DMS 273 (cell line): ENCODE measurements around the gene NR3C2.

Experiments used
- DNase-seq: peaks from one replicate; lab custom pipeline; 2025; ENCODE audit not compliant: unreplicated experiment; lab: John Stamatoyannopoulos, UW

NR3C2 gene

DNA sequence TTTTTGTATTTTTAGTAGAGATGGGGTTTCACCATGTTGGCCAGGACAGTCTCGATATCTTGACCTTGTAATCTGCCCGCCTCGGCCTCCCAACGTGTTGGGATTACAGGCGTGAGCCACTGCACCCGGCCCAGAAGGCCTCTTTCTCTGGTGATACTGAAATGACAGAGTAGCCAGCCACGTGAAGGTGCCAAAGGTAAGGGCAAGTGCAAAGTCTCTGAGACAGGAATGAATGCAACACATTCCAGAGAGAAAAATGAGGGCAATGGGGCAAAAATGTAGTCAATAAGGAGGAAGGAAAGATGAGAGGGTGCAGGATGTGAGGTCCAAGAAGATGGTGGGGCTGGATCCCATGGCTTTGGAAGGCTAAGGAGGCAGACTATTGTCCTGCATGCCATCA is 176.0 kb downstream of the NR3C2 start:
- no peak for DNase-seq

DNA sequence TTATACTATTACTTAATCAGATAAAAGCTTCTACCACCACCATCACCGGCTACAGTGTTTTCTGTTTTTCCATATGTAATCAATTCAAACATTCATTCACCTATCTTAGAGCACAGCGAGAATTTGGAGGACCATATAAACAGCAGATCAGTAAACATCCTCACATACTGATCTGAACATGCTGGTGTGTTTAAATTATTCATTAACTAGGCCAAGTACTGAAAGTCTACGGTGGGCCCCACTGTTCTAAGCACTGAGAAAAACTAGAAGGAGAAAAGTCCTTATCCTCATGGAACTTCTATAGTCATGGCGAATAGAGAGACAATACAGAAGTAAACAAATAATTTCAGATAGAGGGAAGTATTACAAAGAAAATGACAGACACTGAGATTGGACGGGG is 176.6 kb downstream of the NR3C2 start:
- DNase-seq = no peak

DNA sequence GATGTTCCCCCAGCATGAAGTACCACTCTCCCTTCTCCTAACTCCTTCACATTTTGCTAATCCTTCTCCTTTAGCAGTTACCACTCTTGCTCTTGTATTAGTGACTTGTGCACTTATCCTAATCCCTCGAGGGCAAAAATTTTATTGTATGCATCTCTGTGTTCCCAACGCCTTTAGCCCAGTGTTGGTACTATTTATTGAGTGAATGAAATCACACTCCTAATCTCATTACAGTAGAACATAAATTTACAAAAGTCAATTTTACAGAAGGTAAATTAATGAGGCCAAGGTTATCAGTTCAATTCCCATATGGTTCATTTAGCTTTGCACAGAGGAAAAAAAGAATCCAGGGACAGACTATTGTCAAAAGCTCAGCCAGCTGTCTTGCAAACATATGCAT is 178.4 kb downstream of the NR3C2 start:
- no peak for DNase-seq

DNA sequence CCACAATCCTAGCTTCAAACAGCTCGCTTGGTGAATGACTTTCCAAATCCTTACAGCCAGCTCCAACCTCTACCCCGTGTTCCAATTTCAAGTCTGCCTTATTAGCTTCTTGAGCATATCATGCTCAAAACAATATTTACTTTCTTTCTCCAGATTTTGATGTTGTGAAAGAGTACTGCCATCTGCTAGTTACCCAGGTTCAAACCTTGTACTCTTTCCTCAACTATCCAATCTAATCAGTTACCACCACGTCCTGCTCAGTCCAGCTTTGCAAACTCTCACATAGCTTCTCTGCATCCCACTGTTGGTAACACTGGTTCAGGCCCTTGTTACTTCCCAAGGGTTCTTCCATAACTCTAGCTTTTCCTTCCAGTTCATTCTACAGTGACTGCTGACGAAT is 179.1 kb downstream of the NR3C2 start:
- DNase-seq = no peak

DNA sequence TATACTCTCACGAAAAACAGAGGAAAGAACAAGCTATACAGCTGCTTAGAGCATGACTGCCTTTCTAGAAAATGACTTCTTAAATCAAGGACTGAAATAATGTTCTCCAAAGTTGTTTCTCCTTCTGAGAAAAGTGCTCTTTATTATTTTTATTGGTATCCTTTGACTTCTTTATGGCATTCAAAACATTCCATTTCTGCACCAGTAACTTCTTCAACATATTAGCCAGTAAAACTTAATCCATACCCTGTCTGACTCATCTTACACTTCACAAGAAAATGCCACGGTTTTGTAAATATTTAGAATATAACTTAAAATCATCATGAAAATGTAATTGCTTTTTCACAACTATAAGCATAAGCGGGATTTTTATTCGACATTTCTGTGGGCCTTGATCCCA is 180.4 kb downstream of the NR3C2 start:
- no peak for DNase-seq

DNA sequence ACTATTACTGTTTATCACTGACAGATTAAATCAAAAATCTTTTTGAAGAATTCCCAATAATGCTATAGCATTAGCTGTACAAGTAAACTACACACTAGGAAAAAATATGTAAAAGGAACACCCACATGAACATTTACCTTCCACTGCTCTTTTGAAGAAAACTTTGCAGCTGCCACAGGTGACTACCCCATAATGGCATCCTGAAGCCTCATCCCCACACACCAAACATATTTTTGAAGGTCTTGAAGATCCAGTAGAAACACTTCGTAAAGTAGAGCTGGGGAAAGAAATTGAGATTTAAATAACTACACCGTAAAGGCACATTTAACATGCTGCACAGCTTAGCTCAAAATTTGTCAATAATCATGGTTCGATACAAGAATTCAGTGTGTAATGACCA is 182.4 kb downstream of the NR3C2 start:
- DNase-seq = no peak

DNA sequence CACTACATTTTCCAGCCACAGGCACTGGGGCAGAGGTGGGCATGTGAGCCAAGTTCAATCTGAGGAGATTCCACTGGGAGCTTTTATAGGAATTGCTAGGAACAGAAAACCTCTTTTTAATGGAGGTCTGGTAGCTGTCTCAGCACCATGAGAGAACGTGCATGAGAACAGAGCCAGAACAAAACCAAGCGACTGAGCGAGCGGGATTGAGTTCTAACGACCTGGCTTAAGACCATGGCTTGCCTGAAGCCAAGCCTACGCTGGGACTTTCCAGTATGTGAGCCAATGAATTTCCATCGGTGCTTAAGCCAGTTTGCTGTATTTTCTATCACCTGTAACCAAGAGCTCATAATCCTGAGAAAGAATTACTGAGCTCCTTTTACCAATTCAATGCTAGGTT is 183.7 kb downstream of the NR3C2 start:
- no peak for DNase-seq

DNA sequence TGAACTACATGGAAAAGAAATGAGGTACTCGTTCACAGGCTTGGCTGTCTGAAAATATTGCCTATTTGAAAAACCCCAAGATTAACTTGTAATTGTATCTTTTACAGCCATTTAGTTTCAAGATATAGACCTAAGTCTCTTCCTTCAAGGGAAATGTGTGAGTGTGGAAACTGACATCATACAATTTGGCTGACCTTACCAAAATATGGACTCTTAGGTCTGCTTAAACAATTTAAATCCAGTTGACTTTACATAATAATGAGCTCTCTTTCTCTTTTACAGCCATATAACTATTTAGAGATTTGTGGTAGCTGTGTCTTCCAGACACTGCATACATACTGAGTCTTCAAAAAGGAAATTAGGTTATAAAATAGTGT is 186.9 kb downstream of the NR3C2 start:
- DNase-seq = no peak

DNA sequence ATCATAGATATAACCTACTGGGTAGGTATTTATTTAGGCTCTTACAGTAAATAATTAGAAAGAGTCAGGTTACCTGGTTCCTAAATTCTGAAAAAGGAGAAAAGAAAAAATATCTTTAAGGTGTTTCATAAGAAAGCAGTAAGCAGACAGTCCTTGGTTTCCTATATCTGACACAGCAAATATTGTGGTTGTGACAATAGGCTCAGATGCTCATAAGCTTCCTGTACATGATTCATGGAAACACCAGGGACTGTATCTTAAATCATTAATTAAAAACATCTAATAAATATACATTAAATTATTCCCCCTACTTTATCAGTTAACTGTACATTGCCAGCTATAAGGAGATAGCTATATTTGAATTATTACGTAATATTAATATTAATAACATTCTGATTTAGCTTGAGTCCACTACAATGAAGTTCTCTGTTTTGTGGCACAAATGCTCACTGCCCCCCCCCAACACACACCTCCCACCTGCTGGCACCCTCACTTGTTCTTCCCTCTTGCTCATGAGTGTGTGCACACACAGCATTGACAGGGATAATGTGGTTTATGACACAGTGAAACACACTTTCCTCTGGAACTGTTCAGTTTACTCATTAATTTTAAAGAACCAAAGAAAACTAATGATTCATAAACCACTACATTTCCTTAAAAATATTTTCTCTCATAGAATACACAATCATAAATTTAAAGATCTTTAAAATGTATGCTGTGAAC is 187.4 kb downstream of the NR3C2 start:
- DNase-seq = no peak

DNA sequence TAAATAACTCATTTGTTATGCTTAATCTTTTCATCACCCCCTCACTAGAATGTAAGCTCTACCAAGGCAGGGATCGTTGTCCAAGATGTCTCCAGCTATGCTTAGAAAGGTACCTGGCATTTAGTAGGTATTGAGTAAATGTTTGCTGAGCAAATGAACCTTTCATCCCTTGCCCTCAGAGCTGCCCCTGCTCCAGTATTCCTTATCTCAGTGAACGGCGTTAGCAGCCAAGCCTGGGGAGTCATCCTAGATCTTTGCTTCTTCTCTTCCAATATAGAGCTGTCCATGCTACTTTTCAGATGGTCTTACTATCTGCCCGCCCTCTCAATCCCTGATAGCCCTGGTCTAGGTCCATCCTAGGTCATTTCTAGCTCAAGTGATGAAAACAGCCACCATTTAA is 188.4 kb downstream of the NR3C2 start:
- DNase-seq = no peak

DNA sequence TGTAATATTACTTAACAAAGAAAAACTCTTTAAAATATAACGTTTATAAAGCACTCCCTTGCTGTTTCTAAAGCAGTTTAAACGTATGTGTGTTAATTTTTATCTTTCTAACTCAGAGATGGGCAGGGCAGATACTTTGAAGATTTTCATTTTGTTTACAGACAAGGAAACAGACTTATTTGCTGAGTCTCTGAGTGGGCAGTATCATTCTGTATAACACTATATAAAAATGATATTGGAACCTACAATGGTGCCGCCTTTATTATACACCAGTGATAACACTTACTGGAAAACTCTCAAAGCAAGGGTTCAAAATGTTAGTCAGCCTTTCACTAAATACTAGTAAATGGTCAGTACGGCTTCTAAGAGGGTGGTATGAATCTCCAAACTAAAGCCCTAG is 193.4 kb downstream of the NR3C2 start:
- no peak for DNase-seq

DNA sequence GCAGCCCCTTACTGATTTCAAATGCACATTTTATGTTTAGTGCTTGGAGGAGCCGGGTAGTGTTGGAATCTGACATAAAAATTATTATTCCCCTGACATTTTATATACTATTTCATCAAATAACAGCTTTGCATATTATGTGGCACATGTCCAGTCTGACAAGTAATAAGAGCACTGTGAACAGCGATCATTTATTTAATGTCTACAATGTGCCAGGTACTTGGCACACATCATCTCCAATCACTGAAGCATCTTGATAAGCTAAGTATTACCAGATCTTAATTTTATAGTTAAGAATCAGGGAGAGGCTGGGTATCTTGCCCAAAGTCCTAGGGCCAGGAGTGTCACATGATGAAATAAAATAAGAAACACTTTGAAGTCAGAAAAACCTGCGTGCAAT is 197.2 kb downstream of the NR3C2 start:
- DNase-seq = no peak

DNA sequence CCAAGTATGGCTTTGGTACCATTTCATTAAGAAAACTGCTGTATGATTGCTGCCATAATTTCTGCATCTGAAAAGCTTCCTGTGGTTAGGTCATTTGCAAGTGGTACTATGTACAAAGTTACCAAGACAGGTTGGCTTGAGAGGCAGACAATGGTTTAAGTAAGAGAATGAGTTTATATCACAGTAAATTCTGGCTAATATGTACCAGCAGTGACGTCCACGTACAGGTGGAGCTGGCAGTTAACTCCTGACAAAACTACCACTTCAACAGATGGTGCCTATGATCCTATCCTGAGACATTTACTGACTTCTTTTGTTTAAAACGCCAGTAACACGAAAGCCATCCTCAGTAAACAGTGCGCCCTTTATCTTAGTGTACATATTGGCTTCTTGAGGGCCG is 198.4 kb downstream of the NR3C2 start:
- DNase-seq = no peak

DNA sequence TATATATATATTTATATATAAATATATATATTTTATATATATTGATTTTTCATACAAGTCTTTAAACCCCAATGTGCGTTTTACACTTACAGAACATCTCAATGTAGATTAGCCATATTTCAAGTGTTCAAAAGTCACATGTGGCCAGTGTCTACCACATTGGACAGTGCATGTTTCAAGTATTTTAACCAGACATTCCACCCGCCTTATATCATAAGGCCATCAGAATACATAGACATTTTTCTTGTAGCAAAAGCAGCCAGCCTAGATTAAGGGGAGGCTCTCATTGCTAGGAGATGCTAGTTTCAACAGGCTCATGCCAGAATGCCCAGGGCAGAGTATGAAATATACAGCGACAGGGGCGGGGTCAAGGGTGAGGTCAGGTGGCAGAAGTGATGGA is 202.0 kb downstream of the NR3C2 start:
- DNase-seq = no peak

DNA sequence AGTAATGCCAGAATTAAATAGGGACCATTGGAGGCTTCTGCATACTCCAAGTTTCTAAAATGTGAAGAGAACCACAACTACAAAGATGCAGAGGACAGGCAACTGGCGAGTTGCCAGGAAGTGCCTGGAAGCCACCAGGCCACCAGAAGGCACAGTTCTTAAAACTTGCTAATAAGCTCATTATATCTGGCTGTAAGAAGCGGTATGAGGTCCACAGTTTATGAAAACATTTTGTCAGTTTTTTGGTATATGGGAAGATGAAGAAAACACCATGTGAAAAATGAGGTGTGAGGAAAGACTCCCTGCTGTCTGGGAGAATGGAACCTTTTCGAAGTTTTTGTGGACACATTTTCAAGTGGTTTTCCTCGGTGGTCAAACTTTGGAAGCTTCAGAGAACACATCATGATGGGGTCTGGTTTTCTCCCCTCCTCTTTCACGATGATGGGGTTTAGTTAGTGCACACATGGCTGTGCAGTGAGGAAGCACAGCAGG is 202.7 kb downstream of the NR3C2 start:
- DNase-seq = peak; percentile 33

DNA sequence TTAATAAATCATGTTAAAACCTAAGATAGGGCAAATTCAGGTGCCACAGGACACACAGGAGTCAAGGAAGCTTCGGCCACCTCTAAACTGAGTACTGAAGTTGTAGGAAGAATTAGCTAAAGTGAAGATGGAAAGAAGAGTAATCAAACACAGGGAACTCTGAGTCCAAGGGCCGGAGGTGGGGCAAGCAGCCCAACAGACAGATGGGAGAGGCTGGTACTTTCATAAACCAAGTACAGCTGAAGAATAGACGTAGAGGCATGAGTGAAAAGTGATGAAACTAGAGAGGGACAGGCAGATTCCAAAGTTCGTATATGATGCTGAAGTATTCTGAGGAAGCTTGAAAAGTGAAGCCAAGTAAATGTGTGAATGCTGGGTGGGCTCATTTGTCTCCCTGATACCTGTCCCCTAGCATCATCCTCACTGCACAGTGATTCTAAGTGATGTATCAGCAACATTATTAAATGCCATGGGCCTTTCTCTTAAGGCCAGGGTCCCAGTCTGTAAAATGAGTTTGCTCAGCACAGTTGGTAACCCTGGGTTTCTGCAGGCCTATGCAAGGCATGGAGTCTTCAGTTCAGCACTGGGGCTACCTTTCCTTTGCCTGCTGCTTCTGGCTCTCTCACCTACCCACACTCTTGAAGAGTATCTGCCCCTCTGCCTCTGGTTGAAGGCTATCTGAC is 203.3 kb downstream of the NR3C2 start:
- peak; percentile 10 for DNase-seq

DNA sequence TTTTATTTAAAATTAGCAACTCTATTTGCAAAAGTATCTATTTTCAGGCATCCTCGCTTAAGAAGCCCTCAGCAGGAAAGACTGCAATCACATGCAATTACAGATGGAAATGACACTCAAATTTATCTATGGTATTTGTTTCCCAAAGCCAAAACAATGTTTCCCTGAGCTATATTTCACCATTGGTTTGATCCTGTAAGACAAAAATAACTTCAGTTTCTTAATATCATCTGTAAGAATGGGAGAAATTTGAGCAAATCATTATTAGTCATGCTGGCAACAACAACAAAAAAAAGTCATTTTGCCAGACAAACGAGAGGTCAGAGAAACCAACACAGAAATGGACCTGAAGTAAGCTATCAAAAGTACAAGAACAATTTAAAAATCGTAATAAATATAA is 204.1 kb downstream of the NR3C2 start:
- DNase-seq = no peak

DNA sequence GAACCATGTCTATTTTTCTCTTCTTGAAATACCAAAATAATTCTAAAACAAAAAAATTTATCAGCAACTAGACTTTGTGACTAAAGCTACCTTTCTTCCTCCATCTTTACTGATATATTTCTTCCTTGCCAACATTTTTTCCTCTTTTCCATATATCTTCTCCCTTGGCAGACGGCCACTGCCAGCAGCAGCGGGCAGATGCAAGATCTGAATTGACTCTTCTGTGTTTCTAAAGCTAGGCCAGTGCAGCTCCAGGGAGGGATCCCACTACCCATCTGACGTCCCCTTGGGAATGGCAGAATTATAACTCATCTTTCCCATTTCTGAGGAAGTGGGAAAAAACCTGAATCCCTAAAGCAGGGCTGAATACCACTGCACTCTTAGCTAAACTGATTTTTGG is 206.4 kb downstream of the NR3C2 start:
- DNase-seq = no peak

DNA sequence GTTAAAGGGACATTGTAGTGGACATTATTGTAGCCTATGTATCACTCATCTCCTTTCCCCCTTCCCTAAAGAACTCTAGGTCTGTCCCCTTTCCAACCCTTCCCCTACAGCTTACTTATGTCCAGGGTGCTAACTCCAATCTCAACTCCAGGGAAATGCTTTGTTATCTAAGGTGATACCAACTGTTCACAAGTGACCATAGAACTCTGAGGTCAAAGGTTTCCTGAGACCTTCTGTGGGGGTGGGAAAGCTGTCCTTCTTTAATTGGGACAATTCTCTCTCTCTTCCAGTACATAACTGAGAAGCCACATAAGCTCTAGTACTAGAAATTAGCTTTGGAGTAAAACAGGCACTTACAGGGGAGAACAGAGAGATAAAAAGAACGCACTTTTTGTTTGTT is 212.4 kb downstream of the NR3C2 start:
- DNase-seq = no peak

DNA sequence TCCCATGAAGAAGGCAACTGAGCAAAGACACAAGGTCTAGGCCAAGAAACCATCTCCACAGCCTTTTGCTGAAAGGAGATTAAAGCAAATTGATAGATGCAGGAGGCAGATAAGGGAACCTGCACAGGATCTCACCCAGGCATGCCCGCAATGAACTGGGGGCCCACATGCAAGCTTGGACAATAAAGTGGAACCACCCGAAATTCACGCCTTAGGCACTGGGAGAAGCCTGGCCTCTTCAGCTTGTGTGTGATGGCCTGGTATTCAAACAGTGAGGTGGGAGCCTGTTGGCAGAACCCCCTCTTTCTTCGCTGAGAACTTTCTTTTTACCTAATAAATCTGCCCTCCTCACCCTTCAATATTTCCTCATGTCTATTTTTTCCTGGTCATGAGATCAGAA is 213.2 kb downstream of the NR3C2 start:
- DNase-seq = no peak

DNA sequence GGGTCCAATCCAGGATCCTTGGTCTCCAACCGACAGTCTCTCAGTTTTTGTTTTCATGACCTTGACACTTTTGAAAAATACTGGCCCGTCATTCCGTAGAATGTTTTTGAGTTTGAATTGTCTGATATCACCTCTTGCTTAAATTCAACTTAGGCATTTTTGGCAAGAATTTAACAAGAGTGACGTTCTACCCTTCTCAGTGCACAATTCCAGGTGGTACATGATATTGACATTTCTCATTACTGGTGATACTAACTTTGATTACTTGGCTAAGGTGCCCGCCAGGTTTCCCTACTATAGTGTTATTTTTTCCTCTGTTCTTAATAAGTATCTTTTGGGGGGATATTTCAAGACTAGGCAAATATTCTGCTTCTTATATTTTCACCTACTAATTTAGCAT is 215.1 kb downstream of the NR3C2 start:
- DNase-seq = no peak

DNA sequence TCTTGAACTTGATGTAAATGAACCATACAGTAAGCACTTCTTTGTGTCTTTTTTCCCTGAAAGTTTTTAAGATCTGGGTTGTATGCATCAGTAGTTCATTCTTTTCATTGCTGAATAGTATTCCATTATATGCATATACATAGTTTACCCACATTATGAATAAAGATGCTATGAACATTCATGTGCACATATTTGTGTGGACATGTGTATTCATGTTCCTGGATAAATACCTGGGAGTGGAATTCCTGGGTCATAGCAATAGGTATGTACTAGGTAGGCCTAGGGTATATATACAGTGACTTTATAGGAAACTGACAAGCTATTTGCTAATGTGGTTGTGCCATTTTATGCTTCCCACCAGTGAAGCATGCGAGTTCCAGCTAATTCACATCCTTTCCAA is 215.9 kb downstream of the NR3C2 start:
- no peak for DNase-seq

DNA sequence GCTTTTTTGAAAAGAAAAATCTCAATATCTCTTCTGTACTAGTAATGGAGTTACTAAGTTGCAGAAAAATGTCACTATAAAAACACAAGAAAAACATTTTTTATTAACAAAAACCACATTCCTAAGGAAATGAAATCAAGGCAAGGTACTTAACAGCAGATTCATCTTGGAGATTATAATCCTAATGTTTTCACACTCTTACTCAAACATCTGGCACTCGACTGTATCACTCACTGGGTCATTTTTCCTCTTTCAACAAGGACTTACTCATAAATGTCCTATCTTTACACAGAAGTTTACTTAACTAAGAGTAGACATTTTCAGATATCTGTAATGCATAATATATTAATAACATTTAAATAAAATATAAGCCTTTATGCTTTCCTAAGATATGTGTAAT is 216.6 kb downstream of the NR3C2 start:
- no peak for DNase-seq
